ENCODE measurements around the gene TIRAP.

GRCh38 chr11:126312961-126313360 lies 30.1 kb downstream of the TIRAP start:
- TF ChIP-seq, protein P1, sequence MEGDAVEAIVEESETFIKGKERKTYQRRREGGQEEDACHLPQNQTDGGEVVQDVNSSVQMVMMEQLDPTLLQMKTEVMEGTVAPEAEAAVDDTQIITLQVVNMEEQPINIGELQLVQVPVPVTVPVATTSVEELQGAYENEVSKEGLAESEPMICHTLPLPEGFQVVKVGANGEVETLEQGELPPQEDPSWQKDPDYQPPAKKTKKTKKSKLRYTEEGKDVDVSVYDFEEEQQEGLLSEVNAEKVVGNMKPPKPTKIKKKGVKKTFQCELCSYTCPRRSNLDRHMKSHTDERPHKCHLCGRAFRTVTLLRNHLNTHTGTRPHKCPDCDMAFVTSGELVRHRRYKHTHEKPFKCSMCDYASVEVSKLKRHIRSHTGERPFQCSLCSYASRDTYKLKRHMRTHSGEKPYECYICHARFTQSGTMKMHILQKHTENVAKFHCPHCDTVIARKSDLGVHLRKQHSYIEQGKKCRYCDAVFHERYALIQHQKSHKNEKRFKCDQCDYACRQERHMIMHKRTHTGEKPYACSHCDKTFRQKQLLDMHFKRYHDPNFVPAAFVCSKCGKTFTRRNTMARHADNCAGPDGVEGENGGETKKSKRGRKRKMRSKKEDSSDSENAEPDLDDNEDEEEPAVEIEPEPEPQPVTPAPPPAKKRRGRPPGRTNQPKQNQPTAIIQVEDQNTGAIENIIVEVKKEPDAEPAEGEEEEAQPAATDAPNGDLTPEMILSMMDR (IDR thresholded peaks at IDR 0.05 in 4 of 5, conservative IDR thresholded peaks at IDR 0.05 in 1 of 5), result no peak
- TF ChIP-seq POLR2A (IDR thresholded peaks at IDR 0.05), result no peak

Data from gastrocnemius medialis (tissue), 4 donors.